Gastroesophageal sphincter (tissue), 4 donors: ENCODE results near the gene ADPRH. TPM values are rescaled to one million over a fixed set of nuclear protein-coding genes. Genes with fewer than 3 reads are reported as not detected.

Source experiments
- ATAC-seq: fragments of 150-250 bp; one replicate; pipeline ENCODE4 v1.9.1; 2016; ENCODE audit warnings: mild to moderate bottlenecking, moderate library complexity
- H3K27ac ChIP-seq, 4 donors: fragments of 200-600 bp; sonication (generic) in 3 of 4; 1 replicate in 3 of 4; 2 replicates in 1 of 4; pipeline ENCODE4 v1.5.1; 2016 to 2019
- H3K27me3 ChIP-seq: fragments of 200-600 bp; sonication (generic); one replicate; pipeline ENCODE4 v1.5.1; 2019
- H3K36me3 ChIP-seq, 2 donors: fragments of 200-600 bp; sonication (generic); one replicate each; pipeline ENCODE4 v1.5.1; 2019; ENCODE audit warnings: control low read depth in 1 of 2
- H3K4me1 ChIP-seq, 3 donors: fragments of 200-600 bp; sonication (generic); 1 replicate in 2 of 3; 2 replicates in 1 of 3; pipeline ENCODE4 v1.5.1; 2016 to 2019; ENCODE audit warnings: control low read depth in 2 of 3
- H3K4me3 ChIP-seq, 2 donors: fragments of 200-600 bp; sonication (generic); one replicate each; pipeline ENCODE4 v1.5.1; 2019; ENCODE audit warnings: mild to moderate bottlenecking in 1 of 2, moderate library complexity in 1 of 2
- H3K9me3 ChIP-seq, 3 donors: fragments of 200-600 bp; sonication (generic); one replicate each; pipeline ENCODE4 v1.5.1; 2017 to 2019; ENCODE audit warnings: control low read depth in 2 of 3
- CTCF ChIP-seq, 4 experiments: fragments of 200-600 bp in 2 of 4; fragments of 450-650 bp in 2 of 4; sonication (generic) in 1 of 4; IDR thresholded peaks; one replicate each; pipeline ENCODE4 v1.5.1; 2017 to 2019; ENCODE audit warnings: antibody characterized with exemption in 4 of 4, mild to moderate bottlenecking in 2 of 4, moderate library complexity in 2 of 4
- EP300 ChIP-seq: sonication (generic); formaldehyde crosslinking; IDR thresholded peaks from one replicate; pipeline ENCODE4 v1.6.1; 2017; ENCODE audit warnings: antibody characterized with exemption, mild to moderate bottlenecking
- POLR2A ChIP-seq, 2 donors: fragments of 450-650 bp; IDR thresholded peaks; one replicate each; pipeline ENCODE4 v1.6.1; 2017; ENCODE audit warnings: antibody characterized with exemption in 2 of 2, mild to moderate bottlenecking in 2 of 2, moderate library complexity in 1 of 2
- POLR2AphosphoS5 ChIP-seq: sonication (generic); formaldehyde crosslinking; IDR thresholded peaks from one replicate; pipeline ENCODE4 v1.6.1; 2017; ENCODE audit warnings: antibody characterized with exemption
- WGBS, 2 donors: methylation state at CpG; one replicate each; pipeline ENCODE4 v1.1.5; 2018; ENCODE audit warnings: low coverage in 1 of 2; 5-methylcytosine and 5-hydroxymethylcytosine counted together
- total RNA-seq, 4 donors: library from RNA; depleted of rRNA; stranded (reverse); fragments of >200 nt; gene quantifications; one replicate each; pipeline ENCODE4 v1.1.0, GENCODE V29; 2016

ADPRH gene
- total RNA-seq, 4 donors from 2014 or later, result 10.2 to 23.1 (median 15.0) TPM

- H3K4me3 ChIP-seq, result no peak overlapping the region
- no peaks in the 10 kb centered on the region for H3K36me3 ChIP-seq
- H3K4me1 ChIP-seq, result no peaks in the 10 kb centered on the region
- H3K9me3 ChIP-seq, result peaks cover 0 to 4% (median 0%) of the 10 kb centered on the region in 3 donors
- H3K27ac ChIP-seq, result no peak overlapping the region
- H3K27me3 ChIP-seq, result no peaks in the 10 kb centered on the region
- TF ChIP-seq POLR2A (IDR thresholded peaks at IDR 0.05), result no peak
- no peak for TF ChIP-seq EP300
- no peak for TF ChIP-seq CTCF (IDR thresholded peaks at IDR 0.05)
- no peak for TF ChIP-seq POLR2AphosphoS5
- 50 to 81% methylated on average over 1 to 2 of the region's 4 CpGs for WGBS, 2 donors
- no peak for ATAC-seq
Observed at GRCh38 chr3:119613872-119614271, 34.6 kb downstream of the ADPRH start.

- H3K4me1 ChIP-seq, result no peaks in the 10 kb centered on the region
- no peaks in the 10 kb centered on the region for H3K27me3 ChIP-seq
- H3K36me3 ChIP-seq, result no peaks in the 10 kb centered on the region
- no peak overlapping the region for H3K4me3 ChIP-seq
- ATAC-seq, result no peak
- no peak overlapping the region for H3K27ac ChIP-seq
- TF ChIP-seq CTCF (IDR thresholded peaks at IDR 0.05), result no peak
- TF ChIP-seq POLR2A (IDR thresholded peaks at IDR 0.05), result no peak
- no peak for TF ChIP-seq POLR2AphosphoS5
- no peak for TF ChIP-seq EP300
- WGBS, 2 donors, result 82 to 100% methylated on average over 3 to 4 of the region's 4 CpGs
- peaks cover 0 to under 1% (median 0%) of the 10 kb centered on the region in 3 donors for H3K9me3 ChIP-seq
Observed at GRCh38 chr3:119616056-119616455, 36.8 kb downstream of the ADPRH start.

- WGBS, 2 donors, result 61% methylated on average over 5 of the region's 7 CpGs; no CpG with 5 or more reads in 1 of the 2 donors
- Histone ChIP-seq H3K4me3 (no peak overlapping the region), H3K36me3 (no peaks in the 10 kb centered on the region), H3K27me3 (no peaks in the 10 kb centered on the region), H3K4me1 (no peaks in the 10 kb centered on the region), H3K27ac (no peak overlapping the region), H3K9me3 (no peaks in the 10 kb centered on the region)
- no peak for TF ChIP-seq EP300
- no peak for TF ChIP-seq POLR2AphosphoS5
- no peak for TF ChIP-seq POLR2A (IDR thresholded peaks at IDR 0.05)
- no peak for TF ChIP-seq CTCF (IDR thresholded peaks at IDR 0.05)
- no peak for ATAC-seq
Observed at GRCh38 chr3:119619094-119619493, 39.8 kb downstream of the ADPRH start.

- TF ChIP-seq POLR2A (IDR thresholded peaks at IDR 0.05), result no peak
- no peak for TF ChIP-seq POLR2AphosphoS5
- no peak for TF ChIP-seq CTCF (IDR thresholded peaks at IDR 0.05)
- no peak for TF ChIP-seq EP300
- Histone ChIP-seq H3K4me3 (no peak overlapping the region), H3K9me3 (no peaks in the 10 kb centered on the region), H3K27ac (no peak overlapping the region), H3K36me3 (no peaks in the 10 kb centered on the region), H3K4me1 (no peaks in the 10 kb centered on the region), H3K27me3 (no peaks in the 10 kb centered on the region)
- WGBS, 2 donors, result 97 to 100% methylated on average over 2 to 4 of the region's 5 CpGs
- no peak for ATAC-seq
Observed at GRCh38 chr3:119620899-119621298, 41.6 kb downstream of the ADPRH start.

GRCh38 chr3:119624002-119624720, 44.9 kb downstream of the ADPRH start:
- TF ChIP-seq CTCF (IDR thresholded peaks at IDR 0.05) (no peak), POLR2AphosphoS5 (no peak), POLR2A (IDR thresholded peaks at IDR 0.05) (no peak), EP300 (no peak)
- 86 to 92% methylated on average over 5 to 7 of the region's 9 CpGs for WGBS, 2 donors
- H3K27me3 ChIP-seq, result no peaks in the 10 kb centered on the region
- no peaks in the 10 kb centered on the region for H3K36me3 ChIP-seq
- no peak for ATAC-seq
- H3K4me3 ChIP-seq, result no peak overlapping the region
- no peak overlapping the region for H3K27ac ChIP-seq
- no peaks in the 10 kb centered on the region for H3K9me3 ChIP-seq
- peaks cover 0 to 6% (median 5%) of the 10 kb centered on the region in 3 donors for H3K4me1 ChIP-seq
